Measurements from ENCODE around the gene NLGN1. TPM values are rescaled to one million over a fixed set of nuclear protein-coding genes. Genes with fewer than 3 reads are reported as not detected.

The NLGN1 gene
- total and polyA plus RNA-seq, 2 of the 13 experiments (the other 11 are each of a cell fraction or from before 2014, with no cell fraction given): not detected

DNA sequence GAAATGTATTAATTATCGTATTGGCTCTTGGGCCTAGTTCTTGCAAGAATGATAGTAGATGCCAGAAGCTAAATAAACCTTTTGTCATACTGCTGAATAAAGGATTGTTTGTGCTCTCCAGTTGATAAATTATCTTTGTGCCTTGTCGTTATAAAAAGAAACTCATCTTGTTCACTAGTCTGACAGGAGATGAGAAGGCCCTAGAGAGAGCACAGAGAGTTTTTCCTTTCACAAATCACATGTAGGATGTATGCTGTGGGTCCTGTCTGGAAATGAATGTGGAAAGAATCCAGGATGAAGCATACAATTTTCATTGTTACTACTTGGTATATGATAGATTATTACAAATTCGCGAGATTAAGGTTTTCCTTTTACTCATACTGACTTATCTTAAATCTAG, 113.0 kb downstream of the NLGN1 start (continued):
- TF ChIP-seq, protein P1, sequence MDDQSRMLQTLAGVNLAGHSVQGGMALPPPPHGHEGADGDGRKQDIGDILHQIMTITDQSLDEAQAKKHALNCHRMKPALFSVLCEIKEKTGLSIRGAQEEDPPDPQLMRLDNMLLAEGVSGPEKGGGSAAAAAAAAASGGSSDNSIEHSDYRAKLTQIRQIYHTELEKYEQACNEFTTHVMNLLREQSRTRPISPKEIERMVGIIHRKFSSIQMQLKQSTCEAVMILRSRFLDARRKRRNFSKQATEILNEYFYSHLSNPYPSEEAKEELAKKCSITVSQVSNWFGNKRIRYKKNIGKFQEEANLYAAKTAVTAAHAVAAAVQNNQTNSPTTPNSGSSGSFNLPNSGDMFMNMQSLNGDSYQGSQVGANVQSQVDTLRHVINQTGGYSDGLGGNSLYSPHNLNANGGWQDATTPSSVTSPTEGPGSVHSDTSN (CRISPR knock-in tag; IDR thresholded peaks at IDR 0.05; ENCODE audit: borderline replicate concordance): no peak
- TF ChIP-seq NFIC (IDR thresholded peaks at IDR 0.05; ENCODE audit: low read length): no peak

DNA sequence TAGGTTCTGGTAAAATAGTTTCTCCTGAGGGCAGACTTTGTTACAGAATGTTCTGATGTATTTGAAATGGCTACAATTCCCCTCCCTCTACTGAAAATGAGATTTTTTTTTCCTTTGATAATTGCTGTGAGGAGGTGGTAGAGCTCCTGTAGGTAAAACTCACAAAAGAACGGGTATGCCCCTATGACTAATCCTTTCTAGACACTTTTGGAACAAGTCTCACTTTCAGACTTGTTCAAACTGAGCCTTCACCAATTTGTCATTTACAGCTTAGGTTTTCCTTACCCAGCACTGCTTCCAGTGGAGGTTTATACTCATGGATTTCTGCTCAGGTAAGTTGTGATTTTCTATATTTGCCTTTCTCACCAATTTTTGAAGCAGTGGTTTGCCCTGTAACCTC, 115.6 kb downstream of the NLGN1 start:
- ChIA-PET CTCF (ENCODE audit: low intra/inter-chr PET ratio, low total read pairs) (no interaction called here), POLR2A (no interaction called here)
- no TSS peak for BruUV-seq (replicated peaks)
- no peak overlapping the region for H3K4me2 ChIP-seq (ENCODE audit: low read depth, low read length)
- intact Hi-C loops (cut with micrococcal nuclease; ENCODE audit: unreplicated experiment): no loop called here
- H3K9me3 ChIP-seq (ENCODE audit: low read length): no peaks in the 10 kb centered on the region
- no peak overlapping the region for H3K9ac ChIP-seq (ENCODE audit: insufficient read depth, low read depth, low read length)
- in situ Hi-C loops (cut with HindIII; ENCODE audit: extremely low pct_ligation_motif_present, low pct_unique_long_range_greater_than_20kb): no loop called here
- H3K27ac ChIP-seq (ENCODE audit: extremely low read length, insufficient read depth, low read length): no peak overlapping the region
- no peaks in the 10 kb centered on the region for H4K20me1 ChIP-seq (ENCODE audit: insufficient read depth, low read length)
- WGBS (ENCODE audit: low lambda C conversion rate): 0% methylated on average over 1 of the region's 1 CpG
- no peaks in the 10 kb centered on the region for H3K36me3 ChIP-seq (replicated peaks in 1 of 2; ENCODE audit: control insufficient read depth in 1 of 2, insufficient read depth in 2 of 2, low read length in 2 of 2)
- TF ChIP-seq JUN (CRISPR knock-in tag; IDR thresholded peaks at IDR 0.05) (no peak), YY1 (IDR thresholded peaks at IDR 0.05; ENCODE audit: insufficient read depth, insufficient replicate concordance, low read depth, low read length) (no peak), PHF20 (CRISPR knock-in tag; IDR thresholded peaks at IDR 0.05) (no peak)
- TF ChIP-seq, protein P2, sequence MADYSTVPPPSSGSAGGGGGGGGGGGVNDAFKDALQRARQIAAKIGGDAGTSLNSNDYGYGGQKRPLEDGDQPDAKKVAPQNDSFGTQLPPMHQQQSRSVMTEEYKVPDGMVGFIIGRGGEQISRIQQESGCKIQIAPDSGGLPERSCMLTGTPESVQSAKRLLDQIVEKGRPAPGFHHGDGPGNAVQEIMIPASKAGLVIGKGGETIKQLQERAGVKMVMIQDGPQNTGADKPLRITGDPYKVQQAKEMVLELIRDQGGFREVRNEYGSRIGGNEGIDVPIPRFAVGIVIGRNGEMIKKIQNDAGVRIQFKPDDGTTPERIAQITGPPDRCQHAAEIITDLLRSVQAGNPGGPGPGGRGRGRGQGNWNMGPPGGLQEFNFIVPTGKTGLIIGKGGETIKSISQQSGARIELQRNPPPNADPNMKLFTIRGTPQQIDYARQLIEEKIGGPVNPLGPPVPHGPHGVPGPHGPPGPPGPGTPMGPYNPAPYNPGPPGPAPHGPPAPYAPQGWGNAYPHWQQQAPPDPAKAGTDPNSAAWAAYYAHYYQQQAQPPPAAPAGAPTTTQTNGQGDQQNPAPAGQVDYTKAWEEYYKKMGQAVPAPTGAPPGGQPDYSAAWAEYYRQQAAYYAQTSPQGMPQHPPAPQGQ (CRISPR knock-in tag; IDR thresholded peaks at IDR 0.05; ENCODE audit: borderline replicate concordance): no peak
- H3K4me1 ChIP-seq (ENCODE audit: insufficient read depth, low read length): no peaks in the 10 kb centered on the region
- no peak for FAIRE-seq
- no peaks in the 10 kb centered on the region for H3K27me3 ChIP-seq (ENCODE audit: control insufficient read depth in 1 of 2, insufficient read depth in 2 of 2, low read length in 2 of 2)
- no peak for DNase-seq (ENCODE audit: low spot score)
- H3K4me3 ChIP-seq (replicated peaks in 1 of 3; ENCODE audit: insufficient read depth in 1 of 3, low read depth in 2 of 3, low read length in 3 of 3): no peak overlapping the region
- H2AFZ ChIP-seq (ENCODE audit: low read length): no peak overlapping the region
- ATAC-seq: no peak
- no peaks in the 10 kb centered on the region for H3K79me2 ChIP-seq (ENCODE audit: insufficient read depth, low read length)
